ENCODE measurements around the gene EFCAB12.
A peak's percentile ranks its signal among the peaks of the same experiment; 100 is the strongest.

Gene EFCAB12

DNA sequence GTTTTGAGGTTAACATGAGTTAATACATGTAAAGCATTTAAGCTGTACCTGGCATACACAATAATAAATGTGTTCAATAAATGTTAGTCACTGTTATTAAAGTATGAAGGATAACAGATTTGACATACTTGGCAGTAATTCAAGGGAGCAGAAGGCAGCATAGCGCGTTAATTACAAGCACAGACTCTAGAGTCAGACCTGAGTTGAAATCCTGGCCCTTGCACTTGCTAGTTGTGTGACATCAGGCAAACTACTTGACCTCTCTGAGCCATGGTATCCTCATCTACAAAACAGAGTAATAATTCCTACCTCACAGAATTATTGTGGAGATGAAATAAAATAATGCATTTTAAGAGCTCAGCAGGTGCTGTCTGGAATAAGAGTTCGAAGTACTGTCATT is 17.0 kb upstream of the EFCAB12 start:
- H3K4me3 ChIP-seq (ENCODE audit: low read length) = no peak overlapping the region
- peaks cover 10% of the 10 kb centered on the region for H3K4me1 ChIP-seq (ENCODE audit: low read length)
- H3K27me3 ChIP-seq (ENCODE audit: low read depth, low read length) = no peaks in the 10 kb centered on the region
- no peak for TF ChIP-seq EZH2phosphoT487 (IDR thresholded peaks at IDR 0.05; ENCODE audit: low read depth)
- TF ChIP-seq, protein P1, sequence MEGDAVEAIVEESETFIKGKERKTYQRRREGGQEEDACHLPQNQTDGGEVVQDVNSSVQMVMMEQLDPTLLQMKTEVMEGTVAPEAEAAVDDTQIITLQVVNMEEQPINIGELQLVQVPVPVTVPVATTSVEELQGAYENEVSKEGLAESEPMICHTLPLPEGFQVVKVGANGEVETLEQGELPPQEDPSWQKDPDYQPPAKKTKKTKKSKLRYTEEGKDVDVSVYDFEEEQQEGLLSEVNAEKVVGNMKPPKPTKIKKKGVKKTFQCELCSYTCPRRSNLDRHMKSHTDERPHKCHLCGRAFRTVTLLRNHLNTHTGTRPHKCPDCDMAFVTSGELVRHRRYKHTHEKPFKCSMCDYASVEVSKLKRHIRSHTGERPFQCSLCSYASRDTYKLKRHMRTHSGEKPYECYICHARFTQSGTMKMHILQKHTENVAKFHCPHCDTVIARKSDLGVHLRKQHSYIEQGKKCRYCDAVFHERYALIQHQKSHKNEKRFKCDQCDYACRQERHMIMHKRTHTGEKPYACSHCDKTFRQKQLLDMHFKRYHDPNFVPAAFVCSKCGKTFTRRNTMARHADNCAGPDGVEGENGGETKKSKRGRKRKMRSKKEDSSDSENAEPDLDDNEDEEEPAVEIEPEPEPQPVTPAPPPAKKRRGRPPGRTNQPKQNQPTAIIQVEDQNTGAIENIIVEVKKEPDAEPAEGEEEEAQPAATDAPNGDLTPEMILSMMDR (IDR thresholded peaks at IDR 0.05; ENCODE audit: low read depth, low read length) = no peak
- H3K36me3 ChIP-seq (replicated peaks; ENCODE audit: low read depth, low read length) = no peaks in the 10 kb centered on the region
- H3K79me2 ChIP-seq (ENCODE audit: low read length) = peaks cover 9% of the 10 kb centered on the region
- no peak overlapping the region for H3K27ac ChIP-seq (ENCODE audit: low read length)
- no peaks in the 10 kb centered on the region for H3K9me3 ChIP-seq (ENCODE audit: insufficient read depth, low read length)
- H2AFZ ChIP-seq (ENCODE audit: low read depth, low read length) = no peak overlapping the region
- H4K20me1 ChIP-seq (ENCODE audit: insufficient read depth, low read length) = no peaks in the 10 kb centered on the region
- H3K4me2 ChIP-seq (ENCODE audit: low read length) = no peak overlapping the region
- H3K9ac ChIP-seq (ENCODE audit: low read length) = no peak overlapping the region

DNA sequence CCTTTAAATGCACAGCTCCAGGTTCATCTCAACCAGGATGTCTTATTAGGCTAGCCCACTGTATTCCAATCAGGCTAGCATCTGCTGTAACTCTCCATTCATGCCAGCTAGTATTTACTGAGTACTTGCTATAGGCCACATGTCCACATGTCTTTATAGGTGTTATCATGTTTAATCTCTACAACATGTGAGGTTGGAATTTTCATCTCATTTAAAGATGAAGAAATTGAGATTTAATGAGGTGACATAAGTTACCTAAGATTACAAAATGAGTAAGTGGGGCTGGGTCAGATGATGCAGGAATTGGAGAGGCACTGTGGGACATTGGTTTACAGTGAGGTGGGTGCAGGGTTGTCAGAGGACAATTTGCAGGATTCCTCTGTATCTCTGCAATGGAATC is 14.5 kb upstream of the EFCAB12 start:
- H3K27ac ChIP-seq (ENCODE audit: low read length) = no peak overlapping the region
- H4K20me1 ChIP-seq (ENCODE audit: insufficient read depth, low read length) = no peaks in the 10 kb centered on the region
- peaks cover 26% of the 10 kb centered on the region for H3K79me2 ChIP-seq (ENCODE audit: low read length)
- no peak overlapping the region for H3K4me3 ChIP-seq (ENCODE audit: low read length)
- no peak overlapping the region for H3K4me2 ChIP-seq (ENCODE audit: low read length)
- H3K27me3 ChIP-seq (ENCODE audit: low read depth, low read length) = no peaks in the 10 kb centered on the region
- peaks cover under 1% of the 10 kb centered on the region for H3K36me3 ChIP-seq (replicated peaks; ENCODE audit: low read depth, low read length)
- H3K4me1 ChIP-seq (ENCODE audit: low read length) = peaks cover 18% of the 10 kb centered on the region
- no peak overlapping the region for H3K9ac ChIP-seq (ENCODE audit: low read length)
- TF ChIP-seq EZH2phosphoT487 (IDR thresholded peaks at IDR 0.05; ENCODE audit: low read depth) = no peak
- TF ChIP-seq, protein P1 (IDR thresholded peaks at IDR 0.05; ENCODE audit: low read depth, low read length) = no peak
- no peak overlapping the region for H2AFZ ChIP-seq (ENCODE audit: low read depth, low read length)
- no peaks in the 10 kb centered on the region for H3K9me3 ChIP-seq (ENCODE audit: insufficient read depth, low read length)

DNA sequence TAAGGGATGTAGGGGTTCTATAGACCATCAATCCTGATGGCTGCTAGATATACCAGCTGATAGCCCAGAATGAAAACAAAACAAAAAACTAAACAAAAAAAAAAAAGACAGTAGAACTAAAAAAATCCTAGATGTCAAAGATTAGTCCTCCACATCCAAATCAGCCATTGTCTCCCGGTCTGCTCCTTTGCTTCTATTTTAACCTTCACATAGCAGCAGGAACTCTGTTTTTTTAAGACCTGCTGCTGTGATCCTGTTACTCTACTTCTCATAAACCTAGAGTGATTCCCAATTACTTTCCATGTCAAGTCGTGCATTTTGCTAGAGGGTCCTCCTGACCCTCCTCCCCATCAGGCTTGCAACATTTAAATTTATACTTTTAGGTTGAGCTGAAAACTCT is 14.1 kb upstream of the EFCAB12 start:
- H3K4me1 ChIP-seq (ENCODE audit: low read length) = peaks cover 19% of the 10 kb centered on the region
- no peak overlapping the region for H3K9ac ChIP-seq (ENCODE audit: low read length)
- peaks cover 31% of the 10 kb centered on the region for H3K79me2 ChIP-seq (ENCODE audit: low read length)
- no peak overlapping the region for H2AFZ ChIP-seq (ENCODE audit: low read depth, low read length)
- no peaks in the 10 kb centered on the region for H3K27me3 ChIP-seq (ENCODE audit: low read depth, low read length)
- no peaks in the 10 kb centered on the region for H3K9me3 ChIP-seq (ENCODE audit: insufficient read depth, low read length)
- H3K36me3 ChIP-seq (replicated peaks; ENCODE audit: low read depth, low read length) = peaks cover 5% of the 10 kb centered on the region
- H3K4me2 ChIP-seq (ENCODE audit: low read length) = no peak overlapping the region
- no peak overlapping the region for H3K4me3 ChIP-seq (ENCODE audit: low read length)
- H4K20me1 ChIP-seq (ENCODE audit: insufficient read depth, low read length) = no peaks in the 10 kb centered on the region
- no peak for TF ChIP-seq EZH2phosphoT487 (IDR thresholded peaks at IDR 0.05; ENCODE audit: low read depth)
- TF ChIP-seq, protein P1 (IDR thresholded peaks at IDR 0.05; ENCODE audit: low read depth, low read length) = no peak
- no peak overlapping the region for H3K27ac ChIP-seq (ENCODE audit: low read length)

DNA sequence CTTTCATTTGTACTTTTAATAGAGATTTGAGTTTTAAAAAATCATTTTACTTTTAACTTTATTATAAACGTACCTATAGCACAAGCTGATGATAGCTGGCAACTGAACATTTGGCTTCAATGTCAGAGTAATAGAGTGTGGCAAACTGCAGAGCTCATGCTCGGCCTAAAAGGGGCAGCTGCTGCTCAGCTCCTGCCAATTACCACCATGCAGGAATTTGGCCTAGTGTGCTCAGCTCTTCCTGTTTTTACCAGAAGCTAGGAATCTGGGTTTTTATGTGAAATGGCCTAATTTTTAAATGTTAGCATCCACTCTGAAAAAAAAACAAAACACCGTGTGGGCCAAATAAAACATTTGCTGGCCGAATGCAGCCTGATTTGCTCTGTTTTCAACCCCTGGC is 13.3 kb upstream of the EFCAB12 start:
- no peak overlapping the region for H3K27ac ChIP-seq (ENCODE audit: low read length)
- no peak overlapping the region for H3K4me3 ChIP-seq (ENCODE audit: low read length)
- peaks cover 22% of the 10 kb centered on the region for H3K4me1 ChIP-seq (ENCODE audit: low read length)
- no peaks in the 10 kb centered on the region for H4K20me1 ChIP-seq (ENCODE audit: insufficient read depth, low read length)
- no peak overlapping the region for H3K9ac ChIP-seq (ENCODE audit: low read length)
- peaks cover 11% of the 10 kb centered on the region for H3K36me3 ChIP-seq (replicated peaks; ENCODE audit: low read depth, low read length)
- no peaks in the 10 kb centered on the region for H3K27me3 ChIP-seq (ENCODE audit: low read depth, low read length)
- no peaks in the 10 kb centered on the region for H3K9me3 ChIP-seq (ENCODE audit: insufficient read depth, low read length)
- peak overlapping the region; percentile 97 for H3K4me2 ChIP-seq (ENCODE audit: low read length)
- H3K79me2 ChIP-seq (ENCODE audit: low read length) = peaks cover 31% of the 10 kb centered on the region
- TF ChIP-seq, protein P1 (IDR thresholded peaks at IDR 0.05; ENCODE audit: low read depth, low read length) = no peak
- TF ChIP-seq EZH2phosphoT487 (IDR thresholded peaks at IDR 0.05; ENCODE audit: low read depth) = no peak
- no peak overlapping the region for H2AFZ ChIP-seq (ENCODE audit: low read depth, low read length)
